GM19193 (cell line): ENCODE results near the gene MCOLN2.

ENCODE experiments used
- POLR2A ChIP-seq: IDR thresholded peaks from 4 replicates; pipeline ENCODE4 v1.6.1; 2011; ENCODE audit not compliant: insufficient read depth, insufficient read length; ENCODE audit errors: extremely low read depth

The MCOLN2 gene

GRCh38 chr1:84933011-84933611 is 63.8 kb downstream of the MCOLN2 start:
- TF ChIP-seq POLR2A = no peak

DNA sequence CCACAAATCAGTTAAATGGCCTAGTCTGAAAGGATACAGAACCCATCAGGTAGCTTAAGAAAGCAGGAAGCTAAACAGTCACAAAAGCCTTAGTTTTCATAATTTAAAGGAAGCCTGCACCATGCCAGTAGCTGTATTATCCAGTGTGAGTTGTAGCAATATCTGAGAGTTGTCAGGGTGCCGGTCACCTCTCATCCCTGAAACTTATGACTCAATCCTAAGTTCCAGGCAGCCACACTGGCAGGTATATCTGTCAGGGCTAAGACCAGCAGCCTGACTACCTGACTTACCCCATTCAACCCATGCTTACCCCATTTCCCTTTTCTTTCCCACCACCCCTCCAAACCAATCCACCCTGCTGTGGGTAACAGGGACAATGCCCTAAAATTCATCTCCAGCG is 66.1 kb downstream of the MCOLN2 start:
- peak; percentile 4 for TF ChIP-seq POLR2A

- TF ChIP-seq POLR2A = no peak
These were observed 66.6 kb downstream of the MCOLN2 start for GRCh38 chr1:84930329-84930728.

- no peak for TF ChIP-seq POLR2A
These were observed 67.3 kb downstream of the MCOLN2 start for GRCh38 chr1:84929581-84929980.

GRCh38 chr1:84928979-84929378 is 67.9 kb downstream of the MCOLN2 start:
- TF ChIP-seq POLR2A = no peak

- no peak for TF ChIP-seq POLR2A
These were observed 73.6 kb downstream of the MCOLN2 start for GRCh38 chr1:84923317-84923716.

GRCh38 chr1:84920159-84920558 is 76.8 kb downstream of the MCOLN2 start:
- TF ChIP-seq POLR2A = no peak

- no peak for TF ChIP-seq POLR2A
These were observed 77.4 kb downstream of the MCOLN2 start for GRCh38 chr1:84919461-84919970.

- TF ChIP-seq POLR2A = no peak
These were observed 78.1 kb downstream of the MCOLN2 start for GRCh38 chr1:84918726-84919336.

DNA sequence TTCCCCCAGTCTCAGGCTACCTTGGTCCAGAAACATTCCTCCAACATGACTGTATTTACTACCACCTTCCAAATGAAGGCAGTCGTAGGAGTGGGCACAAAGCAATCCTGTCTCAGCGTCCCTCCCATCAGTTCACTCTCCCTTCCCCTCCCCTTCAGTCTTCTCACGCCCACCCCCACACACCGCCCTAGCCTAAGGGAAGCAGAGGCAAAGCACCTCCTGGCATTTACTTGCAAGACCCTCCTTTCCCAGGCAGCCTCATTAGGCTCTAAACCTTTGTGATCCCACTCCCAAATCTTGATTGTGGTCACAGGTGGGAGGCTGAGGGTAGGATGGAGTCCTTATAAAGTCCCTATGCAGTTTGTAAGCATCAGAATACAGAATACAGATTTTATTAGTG is 80.0 kb downstream of the MCOLN2 start:
- TF ChIP-seq POLR2A = no peak

GRCh38 chr1:84913555-84913892 is 83.4 kb downstream of the MCOLN2 start:
- no peak for TF ChIP-seq POLR2A

GRCh38 chr1:84912726-84913554 is 84.0 kb downstream of the MCOLN2 start:
- no peak for TF ChIP-seq POLR2A

DNA sequence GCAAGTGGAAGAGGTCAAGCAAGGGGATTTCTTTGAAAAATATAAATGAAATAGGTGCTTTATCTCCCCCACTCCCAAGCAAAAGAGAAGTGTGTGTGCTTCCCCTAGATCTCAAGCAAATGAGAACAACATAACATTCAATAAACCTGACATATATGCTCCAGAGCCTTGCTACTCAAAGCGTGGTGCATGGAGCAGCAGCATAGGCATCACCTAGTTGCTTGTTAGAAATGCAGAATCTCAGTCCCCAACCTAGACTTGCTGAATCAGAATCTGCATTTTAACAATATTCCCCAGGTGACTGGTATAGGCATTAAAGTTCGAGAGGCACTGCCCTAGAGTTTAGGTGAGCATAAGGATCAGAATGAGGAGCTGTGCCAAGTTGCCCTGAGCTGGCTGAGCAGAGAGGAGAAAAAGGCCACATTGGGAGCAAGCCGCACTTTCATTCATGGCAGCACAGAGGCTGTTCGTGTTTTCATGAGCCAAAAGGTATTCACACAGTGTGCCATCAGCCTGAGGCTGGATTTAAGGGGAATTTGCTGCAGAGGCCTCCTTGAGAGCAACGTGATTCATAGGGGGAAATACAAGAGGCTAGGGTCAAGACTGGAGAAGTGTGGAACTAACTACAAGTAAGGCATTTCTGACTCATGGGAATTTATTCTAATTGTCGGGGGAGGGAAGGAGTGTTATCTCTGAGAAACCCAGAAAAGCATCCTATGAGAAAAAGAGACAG is 89.7 kb downstream of the MCOLN2 start:
- TF ChIP-seq POLR2A = no peak

DNA sequence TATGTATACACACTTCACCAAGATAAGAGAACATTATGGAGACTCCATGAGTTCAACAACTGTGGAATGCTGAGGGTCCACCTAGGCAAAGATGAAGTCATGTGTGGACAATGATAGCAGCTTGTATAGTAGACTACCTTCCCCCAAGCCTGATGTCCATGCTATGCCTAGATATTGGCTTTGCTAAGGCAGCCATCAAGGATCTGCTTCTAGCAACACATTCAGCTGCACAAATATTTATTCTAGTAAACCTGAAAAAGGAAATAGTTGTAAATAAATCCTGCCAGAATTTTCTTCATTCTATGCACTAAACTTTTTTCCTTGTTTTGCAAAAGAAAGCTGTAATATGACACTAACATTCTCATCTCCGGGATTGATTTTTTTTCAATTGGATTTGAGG is 96.9 kb downstream of the MCOLN2 start:
- no peak for TF ChIP-seq POLR2A

- TF ChIP-seq POLR2A = no peak
These were observed 100.6 kb downstream of the MCOLN2 start for GRCh38 chr1:84896279-84896678.
